Neural progenitor cell (in vitro differentiated cells): ENCODE results near the gene RNF217. TPM values are rescaled to one million over a fixed set of nuclear protein-coding genes. Genes with fewer than 3 reads are reported as not detected.

Experiments
- DNase-seq: peaks from one replicate; pipeline ENCODE4 v3.0.0-alpha.2; 2016; ENCODE audit warnings: low spot score
- H2AFZ ChIP-seq: fragments of 200-600 bp; sonication (generic); replicated peaks from 2 replicates; pipeline ENCODE4 v1.6.1; 2016; ENCODE audit warnings: antibody characterized with exemption
- H3F3A ChIP-seq: fragments of 200-600 bp; sonication (generic); 2 replicates; pipeline ENCODE4 v1.6.1; 2016; ENCODE audit warnings: antibody characterized with exemption, low read depth
- H3K27ac ChIP-seq: fragments of 200-600 bp; sonication (generic); 2 replicates; pipeline ENCODE4 v1.5.1; 2016; ENCODE audit warnings: mild to moderate bottlenecking
- H3K27me3 ChIP-seq: fragments of 200-600 bp; sonication (generic); 2 replicates; pipeline ENCODE4 v1.6.1; 2016; ENCODE audit warnings: mild to moderate bottlenecking, moderate library complexity
- H3K36me3 ChIP-seq: fragments of 200-600 bp; sonication (generic); 2 replicates; pipeline ENCODE4 v1.5.1; 2016
- H3K4me1 ChIP-seq: fragments of 200-600 bp; sonication (generic); 2 replicates; pipeline ENCODE4 v1.6.1; 2016; ENCODE audit warnings: mixed run types
- H3K4me2 ChIP-seq: fragments of 200-600 bp; sonication (generic); 2 replicates; pipeline ENCODE4 v1.6.1; 2016
- H3K4me3 ChIP-seq: fragments of 200-600 bp; sonication (generic); 2 replicates; pipeline ENCODE4 v1.5.1; 2016
- H3K79me2 ChIP-seq: fragments of 200-600 bp; sonication (generic); 2 replicates; pipeline ENCODE4 v1.6.1; 2016; ENCODE audit warnings: low read depth
- H3K9ac ChIP-seq: fragments of 200-600 bp; sonication (generic); 2 replicates; pipeline ENCODE4 v1.6.1; 2016
- H3K9me3 ChIP-seq: fragments of 200-600 bp; sonication (generic); 2 replicates; pipeline ENCODE4 v1.5.1; 2016; ENCODE audit warnings: low read depth
- H4K20me1 ChIP-seq: fragments of 200-600 bp; sonication (generic); 2 replicates; pipeline ENCODE4 v1.6.1; 2016; ENCODE audit warnings: low read depth
- H3K27ac Mint-ChIP-seq: 3 replicates; pipeline ENCODE4 v1.8.0; 2021; ENCODE audit warnings: mixed read lengths
- H3K27me3 Mint-ChIP-seq: 2 replicates; pipeline ENCODE4 v1.8.0; 2022; ENCODE audit warnings: low read depth, mild to moderate bottlenecking, inconsistent platforms, moderate library complexity, mixed read lengths; ENCODE audit not compliant: insufficient read depth
- H3K36me3 Mint-ChIP-seq: 3 replicates; pipeline ENCODE4 v1.8.0; 2021; ENCODE audit warnings: mixed read lengths
- H3K4me1 Mint-ChIP-seq: 3 replicates; pipeline ENCODE4 v1.8.0; 2021; ENCODE audit warnings: mixed read lengths
- H3K4me3 Mint-ChIP-seq: 3 replicates; pipeline ENCODE4 v1.8.0; 2021; ENCODE audit warnings: mild to moderate bottlenecking, moderate library complexity, mixed read lengths
- H3K9me3 Mint-ChIP-seq: 3 replicates; pipeline ENCODE4 v1.8.0; 2020; ENCODE audit warnings: mixed read lengths
- CTCF ChIP-seq: fragments of 200-600 bp; sonication (generic); IDR thresholded peaks from 2 replicates; pipeline ENCODE4 v1.5.1; 2017; ENCODE audit warnings: antibody characterized with exemption, mild to moderate bottlenecking
- EZH2 ChIP-seq: fragments of 200-600 bp; sonication (generic); IDR thresholded peaks from 2 replicates; pipeline ENCODE4 v1.6.1; 2017; ENCODE audit warnings: antibody characterized with exemption, mild to moderate bottlenecking, moderate library complexity
- EZH2phosphoT487 ChIP-seq: fragments of 200-600 bp; sonication (generic); IDR thresholded peaks from 2 replicates; pipeline ENCODE4 v1.6.1; 2017; ENCODE audit warnings: antibody characterized with exemption
- total RNA-seq: library from RNA; depleted of rRNA; stranded (reverse); fragments of >200 nt; gene quantifications from 2 replicates; pipeline ENCODE4 v1.2.3, GENCODE V29; 2015; ENCODE audit warnings: low replicate concordance

Gene RNF217
- total RNA-seq, 1 donor from 2014 or later = 24.1 TPM

- no peaks in the 10 kb centered on the region for H3K36me3 ChIP-seq
- Mint-ChIP-seq H3K4me1 (peaks cover 2% of the 10 kb centered on the region), H3K27ac (no peak overlapping the region), H3K36me3 (no peaks in the 10 kb centered on the region), H3K27me3 (no peaks in the 10 kb centered on the region), H3K4me3 (no peak overlapping the region), H3K9me3 (peaks cover 6% of the 10 kb centered on the region)
- no peak overlapping the region for H3K4me2 ChIP-seq
- no peak overlapping the region for H3K4me3 ChIP-seq
- H3K79me2 ChIP-seq = no peaks in the 10 kb centered on the region
- H3K9ac ChIP-seq = no peak overlapping the region
- no peaks in the 10 kb centered on the region for H3K4me1 ChIP-seq
- no peak overlapping the region for H3K27ac ChIP-seq
- DNase-seq = no peak
- TF ChIP-seq CTCF = no peak
- TF ChIP-seq EZH2 = no peak
- no peak for TF ChIP-seq EZH2phosphoT487
- no peak overlapping the region for H2AFZ ChIP-seq
- H3K27me3 ChIP-seq = no peaks in the 10 kb centered on the region
- no peaks in the 10 kb centered on the region for H3K9me3 ChIP-seq
- H4K20me1 ChIP-seq = no peaks in the 10 kb centered on the region
- H3F3A ChIP-seq = no peaks in the 10 kb centered on the region
These were observed 8.4 kb upstream of the RNF217 start for GRCh38 chr6:124953808-124954207.

GRCh38 chr6:124955108-124955856, 7.0 kb upstream of the RNF217 start:
- H3K4me1 Mint-ChIP-seq = peaks cover 2% of the 10 kb centered on the region
- H3K4me3 ChIP-seq = no peak overlapping the region
- H3K36me3 ChIP-seq = no peaks in the 10 kb centered on the region
- no peaks in the 10 kb centered on the region for H3K9me3 ChIP-seq
- H3K27me3 ChIP-seq = no peaks in the 10 kb centered on the region
- no peaks in the 10 kb centered on the region for H4K20me1 ChIP-seq
- peak overlapping the region; percentile 28 for H2AFZ ChIP-seq
- no peak for TF ChIP-seq CTCF
- no peak for TF ChIP-seq EZH2
- no peak for TF ChIP-seq EZH2phosphoT487
- H3K36me3 Mint-ChIP-seq = no peaks in the 10 kb centered on the region
- H3K4me2 ChIP-seq = no peak overlapping the region
- H3K79me2 ChIP-seq = no peaks in the 10 kb centered on the region
- H3K9me3 Mint-ChIP-seq = peaks cover 6% of the 10 kb centered on the region
- no peak overlapping the region for H3K27ac Mint-ChIP-seq
- H3K9ac ChIP-seq = no peak overlapping the region
- no peaks in the 10 kb centered on the region for H3K27me3 Mint-ChIP-seq
- H3K4me3 Mint-ChIP-seq = no peak overlapping the region
- H3K4me1 ChIP-seq = no peaks in the 10 kb centered on the region
- H3K27ac ChIP-seq = no peak overlapping the region
- no peaks in the 10 kb centered on the region for H3F3A ChIP-seq
- peak; percentile 15 for DNase-seq

GRCh38 chr6:124956018-124956417, 6.2 kb upstream of the RNF217 start:
- no peak overlapping the region for H2AFZ ChIP-seq
- no peaks in the 10 kb centered on the region for H3K27me3 Mint-ChIP-seq
- H3K27ac ChIP-seq = no peak overlapping the region
- H3K36me3 ChIP-seq = no peaks in the 10 kb centered on the region
- H4K20me1 ChIP-seq = no peaks in the 10 kb centered on the region
- no peaks in the 10 kb centered on the region for H3K4me1 ChIP-seq
- no peaks in the 10 kb centered on the region for H3K36me3 Mint-ChIP-seq
- H3K27ac Mint-ChIP-seq = no peak overlapping the region
- no peak overlapping the region for H3K9ac ChIP-seq
- no peaks in the 10 kb centered on the region for H3K27me3 ChIP-seq
- DNase-seq = no peak
- H3K79me2 ChIP-seq = no peaks in the 10 kb centered on the region
- peaks cover 6% of the 10 kb centered on the region for H3K9me3 Mint-ChIP-seq
- TF ChIP-seq EZH2 (no peak), CTCF (no peak), EZH2phosphoT487 (no peak)
- peaks cover 4% of the 10 kb centered on the region for H3K4me1 Mint-ChIP-seq
- no peaks in the 10 kb centered on the region for H3F3A ChIP-seq
- no peak overlapping the region for H3K4me3 ChIP-seq
- H3K4me3 Mint-ChIP-seq = no peak overlapping the region
- no peak overlapping the region for H3K4me2 ChIP-seq
- no peaks in the 10 kb centered on the region for H3K9me3 ChIP-seq
